ENCODE measurements around the gene MPEG1.

The MPEG1 gene, protein sequence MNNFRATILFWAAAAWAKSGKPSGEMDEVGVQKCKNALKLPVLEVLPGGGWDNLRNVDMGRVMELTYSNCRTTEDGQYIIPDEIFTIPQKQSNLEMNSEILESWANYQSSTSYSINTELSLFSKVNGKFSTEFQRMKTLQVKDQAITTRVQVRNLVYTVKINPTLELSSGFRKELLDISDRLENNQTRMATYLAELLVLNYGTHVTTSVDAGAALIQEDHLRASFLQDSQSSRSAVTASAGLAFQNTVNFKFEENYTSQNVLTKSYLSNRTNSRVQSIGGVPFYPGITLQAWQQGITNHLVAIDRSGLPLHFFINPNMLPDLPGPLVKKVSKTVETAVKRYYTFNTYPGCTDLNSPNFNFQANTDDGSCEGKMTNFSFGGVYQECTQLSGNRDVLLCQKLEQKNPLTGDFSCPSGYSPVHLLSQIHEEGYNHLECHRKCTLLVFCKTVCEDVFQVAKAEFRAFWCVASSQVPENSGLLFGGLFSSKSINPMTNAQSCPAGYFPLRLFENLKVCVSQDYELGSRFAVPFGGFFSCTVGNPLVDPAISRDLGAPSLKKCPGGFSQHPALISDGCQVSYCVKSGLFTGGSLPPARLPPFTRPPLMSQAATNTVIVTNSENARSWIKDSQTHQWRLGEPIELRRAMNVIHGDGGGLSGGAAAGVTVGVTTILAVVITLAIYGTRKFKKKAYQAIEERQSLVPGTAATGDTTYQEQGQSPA

DNA sequence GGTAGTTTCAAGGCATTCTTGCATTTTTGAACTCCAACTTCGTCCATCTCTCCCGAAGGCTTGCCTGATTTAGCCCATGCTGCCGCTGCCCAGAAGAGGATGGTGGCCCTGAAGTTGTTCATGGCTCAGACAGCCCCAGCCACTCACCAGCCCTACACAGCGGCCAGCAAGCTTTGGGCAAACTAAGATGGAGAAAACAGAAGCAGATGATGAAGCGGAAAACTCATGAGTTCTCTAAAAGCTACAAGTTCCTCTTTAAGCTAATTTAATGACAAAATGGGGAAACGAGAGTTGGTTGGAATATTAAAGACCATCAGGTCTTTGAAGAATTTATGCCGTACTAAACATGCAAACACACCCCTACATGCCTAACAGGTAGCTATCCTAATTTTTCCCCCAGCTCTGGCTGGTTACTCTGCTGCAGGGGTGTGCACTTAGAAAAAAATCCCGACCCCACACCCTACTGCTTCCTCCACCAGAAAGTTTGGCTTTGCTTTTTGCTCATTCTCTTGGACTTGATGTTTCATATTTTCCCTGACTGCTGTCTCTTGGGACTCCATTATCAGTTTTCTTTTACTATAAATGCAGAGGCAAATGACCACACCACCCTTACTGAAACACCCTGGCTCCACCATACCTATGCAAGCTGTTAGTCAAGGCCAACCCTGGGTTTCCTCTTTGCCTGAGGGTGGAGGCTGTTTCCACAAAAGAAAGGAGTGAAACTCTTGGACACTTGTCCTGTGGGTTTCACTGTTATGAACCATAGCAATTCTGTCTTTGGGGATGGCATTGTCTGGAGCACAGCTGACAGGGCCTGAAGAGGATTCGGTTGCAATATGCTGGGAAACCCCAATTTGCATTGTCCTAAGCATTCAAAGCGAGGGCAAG is at the start of gene MPEG1:
TSS of gene MPEG1 (minus strand) at position 184 of the 888 bp plus-strand sequence. CDS start at position 122, 62 bp downstream.
- H3K27me3 ChIP-seq (ENCODE audit: control insufficient read depth in 1 of 2, insufficient read depth in 2 of 2, low read length in 2 of 2), result peaks cover 0 to 2% of the 10 kb centered on the region in 2 donors
- H3K27ac ChIP-seq (ENCODE audit: low read length), result no peak within 1 kb of the TSS
- no peaks in the 10 kb centered on the region for H3K36me3 ChIP-seq (ENCODE audit: control insufficient read depth in 2 of 2, insufficient read depth in 2 of 2, low read length in 2 of 2)
- H3K4me1 ChIP-seq (ENCODE audit: control insufficient read depth, insufficient read depth, low read length), result no peaks in the 10 kb centered on the region
- H3K9me3 ChIP-seq (ENCODE audit: control insufficient read depth in 2 of 2, low read length in 2 of 2), result no peaks in the 10 kb centered on the region
- no peak within 1 kb of the TSS for H3K4me3 ChIP-seq (ENCODE audit: low read length in 2 of 2)
- H3K9ac ChIP-seq (ENCODE audit: low read length in 2 of 2), result no peak within 1 kb of the TSS

DNA sequence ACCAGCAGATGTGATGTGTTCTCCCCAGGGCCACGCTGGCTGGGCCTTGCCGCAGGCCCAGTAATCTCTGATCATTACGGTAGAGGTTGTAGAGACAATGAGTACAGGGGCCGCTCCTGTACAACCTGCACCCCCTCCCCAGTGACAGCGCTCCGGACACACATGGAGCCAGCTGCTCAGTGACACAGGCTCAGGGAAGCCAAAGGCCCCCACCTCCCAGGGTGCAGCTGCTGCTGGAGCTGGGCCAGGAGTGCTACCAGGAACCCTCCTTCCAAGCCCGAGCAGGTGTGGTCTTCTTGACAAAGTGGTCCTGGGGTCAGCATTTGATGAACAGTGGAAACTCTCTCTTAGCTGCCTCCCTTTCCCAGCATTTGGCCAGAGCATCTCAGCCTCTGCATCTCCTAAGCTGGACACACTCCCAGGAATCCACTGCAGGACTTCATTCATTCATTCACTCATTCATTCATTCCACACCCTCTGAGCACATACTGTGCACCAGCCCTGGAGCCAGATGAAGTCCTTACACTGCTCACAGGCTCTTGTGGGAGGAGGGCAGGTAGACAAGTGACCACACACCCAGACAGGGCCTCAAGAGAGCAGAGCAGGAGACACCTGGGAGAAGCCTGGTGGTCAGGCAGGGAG is 49.6 kb upstream of the MPEG1 start:
- H3K27me3 ChIP-seq (ENCODE audit: control insufficient read depth in 1 of 2, insufficient read depth in 2 of 2, low read length in 2 of 2), result peaks cover 0 to 2% of the 10 kb centered on the region in 2 donors
- no peak overlapping the region for H3K4me3 ChIP-seq (ENCODE audit: low read length in 2 of 2)
- H3K9me3 ChIP-seq (ENCODE audit: control insufficient read depth in 2 of 2, low read length in 2 of 2), result no peaks in the 10 kb centered on the region
- no peak overlapping the region for H3K27ac ChIP-seq (ENCODE audit: low read length)
- no peak overlapping the region for H3K9ac ChIP-seq (ENCODE audit: low read length in 2 of 2)
- H3K36me3 ChIP-seq (ENCODE audit: control insufficient read depth in 2 of 2, insufficient read depth in 2 of 2, low read length in 2 of 2), result no peaks in the 10 kb centered on the region
- H3K4me1 ChIP-seq (ENCODE audit: control insufficient read depth, insufficient read depth, low read length), result no peaks in the 10 kb centered on the region

DNA sequence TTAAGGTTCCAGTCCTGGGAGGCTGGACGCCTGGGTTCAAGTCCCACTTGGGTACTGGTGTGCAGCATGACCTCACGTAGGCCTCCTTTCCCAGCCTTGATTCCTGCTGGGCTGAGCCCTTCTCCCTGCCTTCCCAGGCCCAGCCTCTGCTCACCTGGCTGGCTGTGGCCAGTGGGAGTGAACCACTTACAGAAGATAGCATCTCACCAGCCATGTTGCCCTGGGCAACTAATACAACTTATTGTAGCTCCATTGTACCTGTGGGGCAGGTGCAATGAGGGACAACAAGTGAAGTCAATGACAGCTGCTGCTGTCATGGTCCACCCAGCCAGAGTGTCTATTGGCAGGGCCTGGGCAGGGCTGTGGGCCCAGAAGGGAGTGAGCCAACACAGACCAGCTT is 48.4 kb upstream of the MPEG1 start:
- Histone ChIP-seq H3K27ac (ENCODE audit: low read length) (no peak overlapping the region), H3K27me3 (ENCODE audit: control insufficient read depth in 1 of 2, insufficient read depth in 2 of 2, low read length in 2 of 2) (peaks cover 0 to 2% of the 10 kb centered on the region in 2 donors), H3K9ac (ENCODE audit: low read length in 2 of 2) (no peak overlapping the region), H3K36me3 (ENCODE audit: control insufficient read depth in 2 of 2, insufficient read depth in 2 of 2, low read length in 2 of 2) (no peaks in the 10 kb centered on the region), H3K4me1 (ENCODE audit: control insufficient read depth, insufficient read depth, low read length) (no peaks in the 10 kb centered on the region), H3K4me3 (ENCODE audit: low read length in 2 of 2) (no peak overlapping the region), H3K9me3 (ENCODE audit: control insufficient read depth in 2 of 2, low read length in 2 of 2) (no peaks in the 10 kb centered on the region)

DNA sequence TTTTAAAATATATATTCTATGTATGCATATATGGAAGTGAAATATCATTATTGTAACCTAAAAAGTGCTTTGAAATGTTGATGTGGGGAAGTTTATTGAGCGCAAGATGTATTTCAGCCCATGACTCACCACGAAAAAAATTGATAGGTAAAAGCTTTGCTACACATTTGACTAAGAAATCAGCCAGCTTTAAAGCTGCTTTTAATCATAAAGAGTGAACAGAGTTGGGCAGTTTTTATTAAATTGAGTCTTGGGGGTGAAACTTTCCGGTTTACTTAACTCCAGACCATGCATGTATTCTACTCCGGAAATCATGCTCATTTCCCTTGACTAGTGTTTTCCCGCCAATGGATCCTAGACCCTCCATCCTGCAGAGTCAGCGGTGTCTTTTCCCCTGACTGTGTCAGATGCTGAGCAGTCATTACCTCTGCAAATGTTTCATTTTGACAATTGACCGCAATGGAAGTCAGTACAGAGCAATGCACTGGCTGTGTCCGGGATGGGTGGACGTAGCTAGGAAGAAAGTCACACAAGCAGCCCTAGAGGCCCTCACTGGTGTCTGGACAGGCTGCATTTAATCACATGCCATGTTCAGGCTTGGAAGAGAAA is 47.2 kb upstream of the MPEG1 start:
- Histone ChIP-seq H3K27ac (ENCODE audit: low read length) (no peak overlapping the region), H3K4me1 (ENCODE audit: control insufficient read depth, insufficient read depth, low read length) (no peaks in the 10 kb centered on the region), H3K36me3 (ENCODE audit: control insufficient read depth in 2 of 2, insufficient read depth in 2 of 2, low read length in 2 of 2) (no peaks in the 10 kb centered on the region), H3K4me3 (ENCODE audit: low read length in 2 of 2) (no peak overlapping the region), H3K9me3 (ENCODE audit: control insufficient read depth in 2 of 2, low read length in 2 of 2) (no peaks in the 10 kb centered on the region), H3K27me3 (ENCODE audit: control insufficient read depth in 1 of 2, insufficient read depth in 2 of 2, low read length in 2 of 2) (peaks cover 0 to 2% of the 10 kb centered on the region in 2 donors), H3K9ac (ENCODE audit: low read length in 2 of 2) (no peak overlapping the region)

DNA sequence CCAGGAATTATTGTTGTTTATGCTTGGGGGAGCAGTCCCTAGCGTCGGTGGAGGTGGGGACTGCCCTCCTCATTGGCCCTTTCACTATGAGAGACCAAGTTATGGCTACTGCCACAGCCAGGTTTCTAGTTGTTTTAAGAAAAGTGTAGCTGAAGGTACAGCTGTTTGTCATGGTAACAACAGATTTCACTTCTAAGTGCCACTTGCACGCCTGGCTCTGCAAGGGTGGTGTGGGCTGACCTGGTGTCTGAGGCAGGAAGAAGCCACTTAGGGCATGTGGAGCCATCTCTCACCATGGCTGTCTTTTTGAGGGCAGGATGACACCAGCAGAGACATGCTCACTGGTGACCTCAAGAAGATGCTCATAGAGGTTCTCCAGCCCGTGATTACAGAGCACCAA is 46.3 kb upstream of the MPEG1 start:
- Histone ChIP-seq H3K36me3 (ENCODE audit: control insufficient read depth in 2 of 2, insufficient read depth in 2 of 2, low read length in 2 of 2) (no peaks in the 10 kb centered on the region), H3K4me1 (ENCODE audit: control insufficient read depth, insufficient read depth, low read length) (no peaks in the 10 kb centered on the region), H3K27ac (ENCODE audit: low read length) (no peak overlapping the region), H3K9ac (ENCODE audit: low read length in 2 of 2) (no peak overlapping the region), H3K4me3 (ENCODE audit: low read length in 2 of 2) (no peak overlapping the region), H3K9me3 (ENCODE audit: control insufficient read depth in 2 of 2, low read length in 2 of 2) (no peaks in the 10 kb centered on the region), H3K27me3 (ENCODE audit: control insufficient read depth in 1 of 2, insufficient read depth in 2 of 2, low read length in 2 of 2) (peaks cover 0 to 2% of the 10 kb centered on the region in 2 donors)

DNA sequence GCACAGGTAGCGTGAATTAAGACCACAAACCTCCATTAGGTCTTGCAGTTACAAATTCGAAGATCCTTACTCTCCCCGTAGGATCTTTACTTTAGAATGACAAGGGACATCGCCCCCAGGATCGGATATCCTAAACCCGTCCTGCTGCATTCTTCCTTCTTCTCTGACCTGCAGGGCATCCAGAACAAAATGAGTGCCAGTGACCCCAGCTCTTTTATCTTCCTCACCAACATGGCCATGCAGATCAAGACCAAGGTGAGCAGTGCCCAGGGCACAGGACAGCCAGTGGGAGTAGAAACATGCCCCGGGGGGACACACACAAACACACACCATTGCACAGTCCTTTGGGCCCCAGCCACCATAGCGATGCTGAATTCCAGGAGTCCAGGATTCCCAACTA is 42.6 kb upstream of the MPEG1 start:
- Histone ChIP-seq H3K9me3 (ENCODE audit: control insufficient read depth in 2 of 2, low read length in 2 of 2) (no peaks in the 10 kb centered on the region), H3K36me3 (ENCODE audit: control insufficient read depth in 2 of 2, insufficient read depth in 2 of 2, low read length in 2 of 2) (no peaks in the 10 kb centered on the region), H3K9ac (ENCODE audit: low read length in 2 of 2) (no peak overlapping the region), H3K27ac (ENCODE audit: low read length) (no peak overlapping the region), H3K4me3 (ENCODE audit: low read length in 2 of 2) (no peak overlapping the region), H3K27me3 (ENCODE audit: control insufficient read depth in 1 of 2, insufficient read depth in 2 of 2, low read length in 2 of 2) (peaks cover 0 to 2% of the 10 kb centered on the region in 2 donors), H3K4me1 (ENCODE audit: control insufficient read depth, insufficient read depth, low read length) (no peaks in the 10 kb centered on the region)

DNA sequence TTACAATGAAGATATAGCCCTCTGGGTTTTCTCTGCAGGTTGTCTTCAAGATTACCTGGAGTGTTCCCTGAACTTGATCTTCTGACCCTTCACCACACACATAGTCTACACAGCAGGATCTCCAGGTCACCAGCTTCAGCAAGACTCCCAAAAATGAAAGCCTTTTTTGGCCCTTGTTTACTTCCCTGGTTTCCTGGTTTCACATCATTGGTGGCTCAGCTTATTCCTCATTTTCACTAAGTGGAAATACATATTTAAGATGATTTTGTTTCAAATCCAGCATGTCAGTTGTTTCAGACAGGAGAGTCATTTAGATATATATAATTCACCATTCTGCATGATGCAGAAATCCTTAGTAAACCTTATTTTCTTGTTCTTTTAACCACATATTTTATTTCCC is 41.6 kb upstream of the MPEG1 start:
- Histone ChIP-seq H3K27me3 (ENCODE audit: control insufficient read depth in 1 of 2, insufficient read depth in 2 of 2, low read length in 2 of 2) (peaks cover 0 to 2% of the 10 kb centered on the region in 2 donors), H3K4me1 (ENCODE audit: control insufficient read depth, insufficient read depth, low read length) (no peaks in the 10 kb centered on the region), H3K9me3 (ENCODE audit: control insufficient read depth in 2 of 2, low read length in 2 of 2) (no peaks in the 10 kb centered on the region), H3K27ac (ENCODE audit: low read length) (no peak overlapping the region), H3K9ac (ENCODE audit: low read length in 2 of 2) (no peak overlapping the region), H3K4me3 (ENCODE audit: low read length in 2 of 2) (no peak overlapping the region), H3K36me3 (ENCODE audit: control insufficient read depth in 2 of 2, insufficient read depth in 2 of 2, low read length in 2 of 2) (no peaks in the 10 kb centered on the region)

DNA sequence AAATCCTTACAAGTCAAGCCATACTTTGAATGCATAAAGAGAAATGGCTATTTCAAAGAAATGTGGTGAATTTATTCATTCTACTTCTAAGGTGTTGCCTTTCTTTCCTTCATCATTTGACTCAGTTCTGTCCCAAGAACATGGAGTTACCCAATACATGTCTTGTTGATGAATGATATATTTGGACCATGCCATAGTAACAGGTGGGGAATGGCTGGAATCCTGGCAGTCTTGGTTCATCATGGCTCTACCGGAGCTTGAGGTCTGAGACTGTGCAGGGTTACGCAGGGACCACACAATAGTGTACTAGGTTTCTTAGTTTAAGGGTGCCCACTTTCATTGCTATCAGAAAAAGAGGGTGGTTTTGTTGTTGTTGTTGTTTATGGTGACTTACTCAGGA is 40.3 kb upstream of the MPEG1 start:
- H3K9ac ChIP-seq (ENCODE audit: low read length in 2 of 2), result no peak overlapping the region
- H3K4me3 ChIP-seq (ENCODE audit: low read length in 2 of 2), result no peak overlapping the region
- H3K36me3 ChIP-seq (ENCODE audit: control insufficient read depth in 2 of 2, insufficient read depth in 2 of 2, low read length in 2 of 2), result no peaks in the 10 kb centered on the region
- H3K4me1 ChIP-seq (ENCODE audit: control insufficient read depth, insufficient read depth, low read length), result no peaks in the 10 kb centered on the region
- no peaks in the 10 kb centered on the region for H3K27me3 ChIP-seq (ENCODE audit: control insufficient read depth in 1 of 2, insufficient read depth in 2 of 2, low read length in 2 of 2)
- H3K9me3 ChIP-seq (ENCODE audit: control insufficient read depth in 2 of 2, low read length in 2 of 2), result no peaks in the 10 kb centered on the region
- no peak overlapping the region for H3K27ac ChIP-seq (ENCODE audit: low read length)

DNA sequence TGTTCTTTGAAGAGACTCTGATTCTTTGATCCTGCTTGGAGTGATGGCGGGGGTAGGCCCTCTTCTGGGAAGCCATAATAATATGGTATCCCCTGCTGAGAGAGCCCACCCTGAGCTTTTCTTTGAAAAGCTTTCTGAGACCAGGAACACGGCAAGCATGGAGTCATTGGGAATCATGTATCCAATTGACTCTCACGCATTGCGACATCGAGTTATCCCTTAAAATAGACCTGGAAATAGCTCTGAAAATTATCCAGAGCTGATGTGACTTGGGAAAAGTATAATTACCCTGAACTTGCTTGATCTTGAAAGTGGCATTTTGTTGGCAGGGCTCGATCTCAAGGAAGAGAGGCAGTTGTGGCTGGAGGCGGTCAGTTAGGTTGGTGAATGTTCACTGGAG is 36.8 kb upstream of the MPEG1 start:
- H3K27me3 ChIP-seq (ENCODE audit: control insufficient read depth in 1 of 2, insufficient read depth in 2 of 2, low read length in 2 of 2), result no peaks in the 10 kb centered on the region
- H3K4me3 ChIP-seq (ENCODE audit: low read length in 2 of 2), result no peak overlapping the region
- no peak overlapping the region for H3K9ac ChIP-seq (ENCODE audit: low read length in 2 of 2)
- H3K9me3 ChIP-seq (ENCODE audit: control insufficient read depth in 2 of 2, low read length in 2 of 2), result no peaks in the 10 kb centered on the region
- H3K27ac ChIP-seq (ENCODE audit: low read length), result no peak overlapping the region
- no peaks in the 10 kb centered on the region for H3K4me1 ChIP-seq (ENCODE audit: control insufficient read depth, insufficient read depth, low read length)
- no peaks in the 10 kb centered on the region for H3K36me3 ChIP-seq (ENCODE audit: control insufficient read depth in 2 of 2, insufficient read depth in 2 of 2, low read length in 2 of 2)

Measured in stomach smooth muscle (tissue), 2 donors.